GM19463 (cell line): ENCODE results near the gene CAVIN1.
"Not testable (repeated sequence)": the region's sequence is repeated elsewhere in the genome, so short reads cannot be mapped to it uniquely, and the experiment has no call there.

Experiments
- ATAC-seq: cut with Tn5 transposase; IDR thresholded peaks from one replicate; pipeline ENCODE4 v1.9.1; 2021; ENCODE audit warnings: mild to moderate bottlenecking, moderate library complexity; ENCODE audit not compliant: unreplicated experiment

CAVIN1 gene

GRCh38 chr17:42405963-42406495 is 17.0 kb downstream of the CAVIN1 start:
- no peak for ATAC-seq

DNA sequence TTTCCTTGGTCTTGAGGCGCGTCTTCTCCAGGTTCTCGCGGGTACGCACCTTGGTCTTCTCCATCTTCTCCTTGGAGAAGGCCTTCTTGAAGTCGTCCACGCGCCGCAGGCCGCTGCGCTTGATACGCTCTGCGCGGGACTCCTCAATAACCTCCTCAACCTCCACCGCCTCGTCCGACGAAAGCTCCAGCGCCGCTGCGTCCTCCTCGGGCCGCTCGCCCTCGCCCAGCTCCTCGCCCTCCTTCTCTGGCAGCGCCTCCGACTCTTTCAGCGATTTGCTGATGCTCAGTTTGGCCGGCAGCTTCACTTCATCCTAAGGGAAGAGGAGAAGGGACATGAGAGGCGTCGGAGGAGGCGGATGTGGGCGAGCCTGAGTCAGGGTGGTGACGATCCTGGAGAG is 18.0 kb downstream of the CAVIN1 start:
- ATAC-seq = no peak

DNA sequence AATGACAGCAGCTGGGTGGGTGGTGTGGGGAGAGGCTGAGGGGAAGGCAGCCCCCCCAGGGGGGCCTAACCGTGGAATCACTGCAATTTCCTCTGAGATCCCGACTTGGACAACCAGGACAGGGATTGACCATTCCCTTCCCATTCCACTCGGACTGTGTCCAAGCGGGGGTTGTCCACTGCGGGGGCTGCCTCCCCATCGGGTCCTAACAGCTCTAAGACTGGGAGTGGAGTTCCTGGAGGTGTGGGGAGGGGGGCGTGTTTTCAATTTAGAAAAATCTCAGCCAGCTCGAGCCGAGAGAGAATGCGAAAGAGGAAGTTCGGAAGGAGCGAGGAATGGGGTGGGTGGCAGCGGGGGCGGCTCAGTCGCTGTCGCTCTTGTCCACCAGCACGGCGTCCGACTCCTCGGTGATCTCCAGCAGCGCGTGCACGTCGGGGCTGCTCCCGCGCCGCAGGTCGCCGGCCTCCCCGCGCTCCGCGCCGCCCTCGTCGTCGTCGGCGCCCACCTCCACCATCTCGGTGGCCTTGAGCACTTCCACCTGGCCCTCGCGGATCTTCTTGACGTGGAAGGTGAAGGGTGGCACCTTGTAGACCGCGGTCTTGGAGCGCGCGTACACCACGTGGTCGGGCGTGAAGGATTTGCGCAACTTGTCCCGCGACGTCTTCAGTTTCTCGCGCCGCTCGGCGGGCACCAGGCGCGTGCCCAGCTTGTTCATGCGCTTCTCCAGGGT is 18.6 kb downstream of the CAVIN1 start:
- ATAC-seq = no peak

GRCh38 chr17:42403150-42403549 is 19.9 kb downstream of the CAVIN1 start:
- ATAC-seq = no peak

DNA sequence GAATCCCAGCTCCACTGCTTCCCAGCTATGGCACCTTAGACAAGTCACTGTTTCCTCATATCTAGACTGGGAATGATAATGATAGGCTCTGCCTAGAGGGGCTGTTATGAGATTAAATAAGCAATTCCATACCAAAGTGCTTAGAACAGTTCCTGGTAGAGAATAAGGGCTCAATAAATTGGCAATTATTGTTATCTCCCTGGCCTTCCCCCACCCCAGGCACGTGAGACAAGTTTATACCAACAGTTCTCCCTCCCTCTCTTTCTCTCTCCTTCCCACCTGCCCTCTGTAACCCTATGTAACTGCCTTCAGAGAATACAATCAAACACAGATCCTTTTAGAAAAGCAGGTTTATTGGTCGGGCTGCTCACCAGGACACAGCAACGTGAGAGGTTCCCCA is 20.9 kb downstream of the CAVIN1 start:
- ATAC-seq = no peak

- not testable (repeated sequence) for ATAC-seq
These were observed 22.1 kb downstream of the CAVIN1 start for GRCh38 chr17:42400844-42401375.

DNA sequence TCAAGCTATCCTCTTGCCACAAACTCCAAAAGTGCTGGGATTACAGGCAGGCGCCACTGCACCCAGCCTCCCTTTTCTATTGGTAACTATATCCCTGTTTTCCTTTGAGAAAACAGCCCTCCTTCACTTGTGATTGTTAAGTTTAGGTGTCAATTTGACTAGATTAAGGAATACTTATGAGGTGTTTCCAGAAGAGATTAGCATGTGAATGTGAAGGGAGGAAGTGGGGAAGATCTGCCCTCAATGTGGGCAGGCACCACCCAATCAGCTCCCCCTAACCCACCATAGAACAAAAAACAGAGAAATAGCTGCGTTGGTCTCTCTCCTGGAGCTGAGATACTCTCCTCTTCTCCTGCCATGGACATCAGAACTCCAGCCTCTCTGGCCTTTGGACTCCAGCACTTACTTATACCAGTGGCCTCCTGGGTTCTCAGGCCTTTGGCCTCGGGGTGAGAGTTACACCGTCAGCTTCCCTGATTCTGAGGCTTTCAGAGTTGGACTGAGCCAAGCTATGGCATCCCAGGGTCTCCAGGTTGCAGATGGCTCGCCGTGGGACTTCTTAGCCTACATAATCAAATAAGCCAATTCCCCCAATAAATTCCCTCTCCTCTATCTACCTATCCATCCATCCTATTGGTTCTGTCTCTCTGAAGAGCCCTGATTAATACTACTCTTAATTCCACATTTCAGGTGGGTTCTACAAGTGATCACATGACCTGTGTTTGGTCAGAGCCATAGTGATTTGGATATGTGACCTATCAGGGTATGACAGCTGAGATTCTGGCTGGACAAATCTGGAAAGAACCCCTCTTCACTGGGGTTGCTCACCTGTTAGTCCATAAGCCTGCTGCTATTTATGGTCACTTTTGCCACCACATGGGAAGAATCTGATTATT is 22.9 kb downstream of the CAVIN1 start:
- ATAC-seq = no peak

- no peak for ATAC-seq
These were observed 23.9 kb downstream of the CAVIN1 start for GRCh38 chr17:42399121-42399520.

- not testable (repeated sequence) for ATAC-seq
These were observed 27.5 kb downstream of the CAVIN1 start for GRCh38 chr17:42395601-42396000.

DNA sequence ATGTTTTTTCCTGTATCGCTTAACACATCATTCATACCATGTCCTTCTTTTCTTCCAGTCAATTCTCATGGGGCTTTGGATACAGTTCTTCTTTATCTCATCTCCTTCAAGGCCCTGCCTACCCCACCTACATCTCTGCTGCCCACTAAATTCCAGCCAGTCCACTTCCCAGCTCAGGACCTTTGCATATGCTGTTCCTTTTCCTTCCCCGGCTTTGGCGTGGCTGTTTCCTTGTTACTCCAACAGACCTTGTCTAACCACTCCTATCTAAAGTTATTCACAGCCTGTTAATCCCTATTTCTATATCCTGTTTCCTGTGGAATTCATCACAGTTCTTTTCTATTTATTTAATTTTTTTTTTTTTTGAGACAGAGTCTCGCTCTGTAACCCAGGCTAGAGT is 28.2 kb downstream of the CAVIN1 start:
- ATAC-seq = no peak

- ATAC-seq = no peak
These were observed 30.2 kb downstream of the CAVIN1 start for GRCh38 chr17:42392692-42393415.

- ATAC-seq = not testable (repeated sequence)
These were observed 31.6 kb downstream of the CAVIN1 start for GRCh38 chr17:42391439-42391838.

DNA sequence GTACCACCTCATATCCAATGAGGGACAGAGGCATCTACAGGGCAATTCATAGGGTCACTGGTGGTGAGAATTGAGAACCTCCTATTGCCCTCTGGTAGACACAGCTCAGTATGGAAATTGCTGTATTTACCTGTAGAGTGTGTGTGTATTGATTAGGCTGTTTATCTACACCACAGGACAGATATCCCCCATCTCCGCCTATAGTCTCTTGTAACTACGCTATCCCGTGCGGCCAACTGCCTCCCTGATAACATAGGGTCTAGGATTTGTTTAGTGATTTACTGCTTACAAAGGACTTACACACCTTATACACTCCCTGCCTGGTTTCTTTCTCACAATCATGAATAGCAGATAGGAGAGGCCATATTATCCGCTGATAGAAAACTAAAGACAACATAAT is 33.2 kb downstream of the CAVIN1 start:
- ATAC-seq = no peak

DNA sequence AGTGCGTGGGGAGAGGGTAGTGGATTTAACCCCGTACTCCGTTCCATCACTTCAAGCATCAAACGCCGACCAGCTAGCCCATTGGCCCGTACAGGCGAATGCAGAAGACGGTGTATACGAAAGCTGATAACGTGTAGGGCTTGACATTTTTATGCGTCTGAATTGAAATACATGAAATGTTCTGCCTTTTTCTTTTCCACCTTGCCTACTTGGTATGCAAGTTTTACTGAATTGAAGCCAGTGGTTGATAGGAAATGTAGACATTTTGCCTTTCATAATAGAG is 34.0 kb downstream of the CAVIN1 start:
- no peak for ATAC-seq

- ATAC-seq = peak; percentile 91
These were observed 34.5 kb downstream of the CAVIN1 start, which contains the start of gene STAT3 for GRCh38 chr17:42388381-42389134. Gene STAT3 (minus strand): TSS chr17:42388442. CDS start chr17:42348516, 39,926 bp downstream.

GRCh38 chr17:42387661-42388380 is 35.2 kb downstream of the CAVIN1 start:
- no peak for ATAC-seq

DNA sequence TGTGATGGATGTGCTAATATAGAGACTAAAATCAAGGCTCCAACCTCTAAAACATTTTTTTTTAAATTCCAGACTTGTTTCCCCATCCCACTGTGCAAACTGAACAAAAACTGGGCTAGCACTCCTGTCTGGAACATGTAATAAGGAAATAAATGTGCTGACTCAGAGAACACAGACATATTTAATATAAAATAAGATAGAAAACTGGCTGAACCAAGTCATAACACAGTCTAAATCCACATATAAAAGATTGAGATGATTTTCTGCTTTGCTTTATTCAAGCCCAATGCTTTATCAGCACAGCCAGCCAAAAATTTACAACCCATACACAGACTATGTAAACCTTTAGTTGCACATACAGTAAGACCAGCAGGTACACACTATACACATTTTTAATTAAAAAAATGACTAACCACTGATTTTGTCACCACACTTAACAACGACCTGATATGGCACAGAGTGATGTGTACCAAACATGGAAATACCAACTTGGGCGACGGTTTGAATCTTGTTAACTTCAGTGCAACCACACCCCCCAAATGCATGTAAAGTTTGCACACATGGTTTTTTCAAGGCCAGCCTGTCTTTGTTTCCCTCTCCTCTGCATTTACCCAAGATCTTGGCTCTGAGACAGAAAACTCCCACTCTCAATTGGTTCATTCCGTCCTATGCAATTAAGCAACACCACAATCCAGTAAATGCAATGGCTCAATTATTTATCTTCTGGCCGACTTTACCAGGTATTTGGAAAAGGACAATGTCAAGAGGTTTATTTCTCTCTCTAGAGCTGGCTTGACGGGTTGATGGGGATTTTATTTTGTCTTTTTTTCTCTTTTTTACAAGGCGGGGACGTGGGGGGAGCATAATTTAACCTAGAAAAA is 36.0 kb downstream of the CAVIN1 start:
- ATAC-seq = no peak

GRCh38 chr17:42381898-42382297 is 41.2 kb downstream of the CAVIN1 start:
- no peak for ATAC-seq

DNA sequence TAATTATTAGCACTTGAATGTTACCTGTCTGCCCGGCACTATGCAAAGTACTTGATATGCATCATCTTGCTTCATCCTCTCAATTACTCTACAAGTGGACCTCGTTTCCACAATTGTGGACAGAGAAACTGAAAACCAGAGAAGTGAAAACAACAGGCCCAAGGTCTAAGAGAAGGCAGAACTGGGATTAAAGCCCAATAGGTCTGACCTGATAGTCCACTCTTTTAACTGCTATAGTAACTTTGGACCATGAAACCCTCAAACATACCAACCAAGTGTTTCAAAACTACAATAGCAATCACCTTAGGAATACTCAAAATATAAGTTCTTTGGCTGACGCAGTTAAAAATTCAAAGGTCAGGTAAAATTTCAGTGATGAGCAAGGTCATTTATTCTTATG is 42.1 kb downstream of the CAVIN1 start:
- no peak for ATAC-seq
